Stimulated activated CD8-positive, alpha-beta memory T cell treated with anti-CD3 and anti-CD28 coated beads, Interleukin-15, amount 100 ng/mL, for 1 hour (primary cell): ENCODE measurements around the gene PHF12.
"Not testable (repeated sequence)": the region's sequence is repeated elsewhere in the genome, so short reads cannot be mapped to it uniquely, and the experiment has no call there.

ENCODE experiments used
- DNase-seq: peaks from one replicate; pipeline ENCODE4 v3.0.0-alpha.2; 2020; ENCODE audit warnings: low read depth

The PHF12 gene

GRCh38 chr17:28882154-28882895 is 69.0 kb downstream of the PHF12 start:
- no peak for DNase-seq

DNA sequence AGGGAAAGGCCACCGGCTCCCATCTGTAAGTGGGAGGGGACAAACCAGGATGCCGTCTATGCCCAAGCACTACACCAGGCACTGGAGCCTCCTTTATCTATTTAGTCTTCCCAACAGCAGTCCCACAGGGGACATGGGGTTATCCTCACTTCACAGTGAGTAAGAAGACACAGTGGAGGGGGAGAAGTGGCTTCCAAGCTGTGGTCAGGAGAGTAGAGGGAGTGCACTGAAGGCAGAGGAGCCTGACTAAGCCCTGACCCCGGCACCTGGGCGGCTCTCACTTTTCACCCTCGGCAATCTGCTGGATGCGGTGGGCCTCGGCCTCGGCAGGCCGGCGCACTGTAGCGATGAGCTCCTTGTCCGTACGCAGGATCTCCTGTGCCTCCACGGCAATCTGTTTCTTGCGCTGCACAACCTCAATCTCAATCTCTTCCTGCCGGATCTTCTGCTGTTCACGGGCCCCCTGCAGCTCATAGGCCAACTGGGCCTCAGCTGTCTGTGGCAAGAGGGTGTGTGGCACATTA is 69.7 kb downstream of the PHF12 start:
- DNase-seq = no peak

GRCh38 chr17:28880572-28880945 is 70.8 kb downstream of the PHF12 start:
- DNase-seq = no peak

GRCh38 chr17:28879886-28880571 is 71.3 kb downstream of the PHF12 start:
- no peak for DNase-seq

GRCh38 chr17:28878981-28879380 is 72.3 kb downstream of the PHF12 start:
- no peak for DNase-seq

GRCh38 chr17:28878158-28878910 is 73.0 kb downstream of the PHF12 start:
- no peak for DNase-seq

DNA sequence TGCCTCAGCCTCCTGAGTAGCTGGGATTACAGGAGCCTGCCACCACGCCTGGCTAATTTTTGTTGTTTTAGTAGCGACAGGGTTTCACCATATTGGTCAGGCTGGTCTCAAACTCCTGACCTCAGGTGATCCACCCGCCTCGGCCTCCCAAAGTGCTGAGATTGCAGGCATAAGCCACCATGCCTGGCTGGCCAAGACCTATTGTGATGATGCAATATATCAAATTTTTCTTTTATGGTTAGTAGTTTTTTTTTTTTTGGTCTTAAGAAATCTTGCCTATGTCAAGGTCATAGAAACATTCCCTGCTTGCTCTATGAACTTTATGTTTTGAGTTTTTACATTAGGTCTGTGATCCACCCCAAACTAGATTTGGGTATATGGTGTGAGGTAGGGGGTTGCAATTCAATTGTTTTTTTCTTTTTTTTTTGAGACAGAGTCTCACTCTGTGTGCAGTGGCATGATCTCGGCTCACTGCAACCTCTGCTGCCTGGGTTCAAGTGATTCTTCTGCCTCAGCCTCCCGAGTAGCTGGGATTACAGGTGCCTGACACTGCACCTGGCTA is 74.1 kb downstream of the PHF12 start:
- not testable (repeated sequence) for DNase-seq

DNA sequence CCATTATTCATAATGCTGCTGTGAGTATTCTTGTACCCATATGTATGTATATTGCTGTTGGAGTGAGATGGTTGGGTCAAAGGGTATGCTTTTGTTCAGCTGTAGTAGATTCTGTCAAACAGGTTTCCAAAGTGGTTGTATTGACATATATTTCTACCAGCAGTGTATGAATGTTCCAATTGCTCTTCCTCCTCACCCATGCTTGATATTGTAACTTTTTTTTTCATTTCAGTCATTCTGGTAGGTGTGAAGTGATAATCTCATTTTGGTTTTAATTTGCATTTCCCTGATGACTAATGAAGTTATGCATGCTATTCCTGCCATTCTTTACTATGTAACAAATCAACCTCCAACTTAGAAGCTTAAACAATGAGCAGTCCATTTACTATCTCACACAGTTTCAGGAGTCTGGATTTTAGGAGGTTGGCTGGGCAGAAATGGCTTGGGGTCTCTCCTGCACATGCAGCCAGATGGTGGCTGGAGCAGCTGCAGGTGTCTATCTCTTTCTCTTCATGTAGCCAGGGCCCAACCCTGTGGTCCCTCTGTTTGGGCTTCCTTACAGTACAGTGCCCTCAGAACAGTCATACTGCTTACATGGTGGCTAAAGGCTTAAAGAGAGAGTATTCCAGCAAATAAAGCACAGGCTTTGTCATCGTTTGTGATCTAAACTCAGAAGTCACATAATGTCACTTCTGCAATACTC is 75.3 kb downstream of the PHF12 start:
- no peak for DNase-seq

- DNase-seq = no peak
Observed at GRCh38 chr17:28874750-28875149, 76.6 kb downstream of the PHF12 start.

DNA sequence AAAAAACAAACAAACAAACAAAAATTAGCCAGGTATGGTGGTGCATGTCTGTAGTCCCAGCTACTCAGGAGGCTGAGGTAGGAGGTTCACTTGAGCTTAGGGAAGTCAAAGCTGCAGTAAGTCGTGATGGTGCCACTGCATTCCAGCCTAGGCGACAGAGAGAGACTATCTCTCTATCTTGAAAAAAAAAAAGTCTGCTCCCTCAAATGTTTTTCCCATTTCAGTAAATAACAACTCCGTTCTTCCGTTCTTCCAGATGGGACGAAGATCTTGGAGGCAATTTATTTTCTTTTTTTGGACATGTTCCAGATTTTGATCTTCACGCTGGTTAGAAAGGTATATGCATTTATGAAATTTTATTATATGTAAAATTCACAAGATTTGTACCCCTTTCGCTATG is 77.5 kb downstream of the PHF12 start:
- no peak for DNase-seq

GRCh38 chr17:28871056-28871579 is 80.2 kb downstream of the PHF12 start:
- DNase-seq = no peak

GRCh38 chr17:28867276-28867675 is 84.0 kb downstream of the PHF12 start:
- no peak for DNase-seq

- no peak for DNase-seq
Observed at GRCh38 chr17:28865946-28866752, 85.2 kb downstream of the PHF12 start.

GRCh38 chr17:28864991-28865849 is 86.1 kb downstream of the PHF12 start:
- DNase-seq = no peak

- no peak for DNase-seq
Observed at GRCh38 chr17:28863953-28864352, 87.4 kb downstream of the PHF12 start.

DNA sequence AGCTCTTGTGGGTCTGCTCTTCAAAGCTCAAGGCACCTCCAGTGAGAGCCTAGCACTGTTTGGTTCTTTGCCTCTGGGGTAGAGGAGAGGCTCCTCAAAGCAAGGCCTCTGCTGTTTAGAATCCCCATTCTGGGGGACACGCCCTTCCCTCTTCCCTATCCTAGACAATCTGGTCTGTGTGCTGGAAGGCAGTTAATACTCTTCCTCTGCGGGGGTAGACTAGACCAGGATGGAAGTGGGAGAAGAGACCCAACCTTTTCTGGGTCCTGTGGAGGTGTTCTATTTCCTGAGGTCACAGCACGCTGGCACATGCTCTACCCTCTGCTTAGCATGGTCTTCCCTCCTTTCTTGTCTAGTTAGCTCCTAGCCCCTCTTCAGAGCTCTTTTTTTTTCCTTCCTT is 88.8 kb downstream of the PHF12 start:
- DNase-seq = no peak

- no peak for DNase-seq
Observed at GRCh38 chr17:28861393-28862203, 89.7 kb downstream of the PHF12 start.

- no peak for DNase-seq
Observed at GRCh38 chr17:28860363-28860808, 90.9 kb downstream of the PHF12 start.
